GM21786 (cell line): ENCODE results near the gene ZNF829.

Source experiments
- ATAC-seq: cut with Tn5 transposase; IDR thresholded peaks from one replicate; pipeline ENCODE4 v1.9.1; 2021; ENCODE audit not compliant: unreplicated experiment

ZNF829 gene

GRCh38 chr19:36915992-36916830 is at the start of gene ZNF829, which contains the start of gene ZNF568:
TSS of gene ZNF829 (minus strand) at chr19:36916291. CDS start at chr19:36915167, 1,124 bp downstream.
TSS of gene ZNF568 (plus strand) at chr19:36916332. CDS start at chr19:36922771, 6,439 bp downstream.
- ATAC-seq: peak; percentile 89

GRCh38 chr19:36963280-36963679 is 47.2 kb upstream of the ZNF829 start:
- no peak for ATAC-seq

GRCh38 chr19:36962346-36962745 is 46.3 kb upstream of the ZNF829 start:
- ATAC-seq: no peak

- ATAC-seq: no peak
These were observed 34.4 kb upstream of the ZNF829 start for GRCh38 chr19:36950335-36951119.

- ATAC-seq: no peak
These were observed 23.1 kb upstream of the ZNF829 start for GRCh38 chr19:36939153-36939552.

GRCh38 chr19:36931684-36932083 is 15.6 kb upstream of the ZNF829 start:
- no peak for ATAC-seq

- no peak for ATAC-seq
These were observed 2.0 kb upstream of the ZNF829 start for GRCh38 chr19:36918090-36918489.

- no peak for ATAC-seq
These were observed 900 bp upstream of the ZNF829 start for GRCh38 chr19:36916991-36917390.

GRCh38 chr19:36898422-36898821 is 17.7 kb downstream of the ZNF829 start:
- ATAC-seq: no peak

- no peak for ATAC-seq
These were observed 21.2 kb downstream of the ZNF829 start for GRCh38 chr19:36894849-36895383.

GRCh38 chr19:36891768-36892357 is 24.2 kb downstream of the ZNF829 start:
- ATAC-seq: no peak

GRCh38 chr19:36876993-36877938 is 38.8 kb downstream of the ZNF829 start:
- ATAC-seq: no peak

GRCh38 chr19:36851898-36852297 is 64.2 kb downstream of the ZNF829 start:
- no peak for ATAC-seq

GRCh38 chr19:36850559-36851442 is 65.3 kb downstream of the ZNF829 start, which contains the start of gene ZNF345:
TSS of gene ZNF345 (plus strand) at chr19:36850876. CDS start at chr19:36876831, 25,955 bp downstream.
- peak; percentile 63 for ATAC-seq

GRCh38 chr19:36849701-36850558 is 66.2 kb downstream of the ZNF829 start:
- ATAC-seq: peak; percentile 70

GRCh38 chr19:36847968-36848367 is 68.1 kb downstream of the ZNF829 start:
- no peak for ATAC-seq

- no peak for ATAC-seq
These were observed 77.2 kb downstream of the ZNF829 start for GRCh38 chr19:36838784-36839324.
